Activated CD8-positive, alpha-beta memory T cell treated with anti-CD3 and anti-CD28 coated beads, Interleukin-2, amount 50 U/mL, for 48 hours (primary cell): ENCODE results near the gene KPNA1.
"Not testable (repeated sequence)": the region's sequence is repeated elsewhere in the genome, so short reads cannot be mapped to it uniquely, and the experiment has no call there.

Source experiments
- DNase-seq: peaks from one replicate; pipeline ENCODE4 v3.0.0-alpha.2; 2020

The KPNA1 gene

DNA sequence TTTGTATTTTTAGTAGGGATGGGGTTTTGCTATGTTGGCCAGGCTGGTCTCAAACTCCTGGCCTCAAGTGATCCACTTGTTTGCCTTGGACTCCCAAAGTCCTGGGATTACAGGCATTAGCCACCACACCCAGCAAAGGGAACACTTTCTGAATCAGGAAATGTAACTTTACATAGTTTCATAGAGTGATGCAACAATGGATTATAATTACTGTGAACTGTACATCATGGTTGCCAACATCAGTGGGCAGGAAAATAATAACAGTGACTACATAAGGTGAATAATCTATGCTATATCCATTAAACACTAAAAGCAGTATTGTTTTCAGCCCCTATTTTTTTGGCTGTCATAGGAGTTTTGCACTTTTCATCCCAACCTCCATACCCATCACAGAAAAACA, 5.0 kb upstream of the KPNA1 start:
- no peak for DNase-seq

DNA sequence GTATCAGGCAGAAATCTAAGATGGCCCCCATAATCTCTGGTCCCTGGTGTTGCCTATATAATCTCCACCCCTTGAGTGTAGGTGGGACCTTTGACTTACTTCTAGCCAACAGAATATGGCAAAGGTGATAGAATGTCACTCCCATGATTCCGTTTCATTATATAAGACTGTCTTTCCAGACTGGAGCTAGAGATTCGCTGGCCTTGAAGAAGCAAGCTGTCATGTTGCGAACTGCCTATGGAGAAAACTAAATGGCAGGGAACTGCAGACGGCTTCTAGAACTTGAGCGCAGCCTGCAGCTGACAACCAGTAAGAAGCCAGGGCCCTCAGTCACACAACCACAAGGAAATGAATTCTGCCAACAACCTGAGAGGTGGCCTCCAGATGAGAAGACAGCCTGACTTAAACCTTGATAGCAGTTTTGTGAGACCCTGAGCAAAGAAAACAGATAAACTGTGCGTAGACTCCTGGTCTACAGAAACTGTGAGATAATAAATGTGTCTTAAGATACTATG, 2.2 kb upstream of the KPNA1 start:
- no peak for DNase-seq

DNA sequence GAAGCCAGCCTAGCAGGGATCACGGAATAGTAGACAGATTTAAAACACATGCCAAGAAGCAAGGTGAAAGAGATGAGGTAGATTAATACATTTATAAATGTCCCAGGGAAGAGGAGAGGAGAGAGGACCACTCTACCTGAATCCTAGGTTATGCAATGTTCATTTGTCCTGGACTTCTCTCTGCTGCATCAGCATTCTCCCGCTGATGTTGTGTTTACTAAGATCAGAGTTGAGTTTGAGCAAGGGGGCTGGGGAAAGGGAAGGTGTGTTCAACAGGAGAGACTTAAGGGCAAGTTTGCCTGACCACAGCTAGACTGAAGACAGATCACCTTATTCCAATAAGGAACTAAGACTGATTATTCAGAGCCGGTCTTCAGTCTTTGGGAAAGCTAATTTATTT, 1.1 kb upstream of the KPNA1 start:
- no peak for DNase-seq

DNA sequence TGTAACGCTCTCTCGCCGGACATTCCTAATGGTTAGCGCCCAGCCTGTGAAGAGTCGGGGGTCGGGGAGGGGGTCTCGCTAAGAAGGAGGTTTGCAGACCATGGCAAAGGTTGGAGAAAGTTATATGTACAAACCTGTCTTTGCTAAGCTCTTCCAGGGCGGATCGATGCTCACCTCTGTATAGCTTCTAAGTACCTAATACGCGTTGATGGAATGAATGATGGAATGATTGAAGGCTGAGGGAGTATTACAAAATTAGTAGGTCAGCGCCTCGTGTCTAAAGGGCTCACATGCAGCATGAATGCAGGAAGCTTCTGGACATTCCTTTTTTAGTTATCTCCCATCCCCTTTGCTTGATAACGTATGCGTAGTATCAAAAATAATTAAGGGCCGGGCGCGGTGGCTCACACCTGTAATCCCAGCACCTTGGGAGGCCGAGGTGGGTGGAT, 305 bp upstream of the KPNA1 start:
- DNase-seq: no peak

DNA sequence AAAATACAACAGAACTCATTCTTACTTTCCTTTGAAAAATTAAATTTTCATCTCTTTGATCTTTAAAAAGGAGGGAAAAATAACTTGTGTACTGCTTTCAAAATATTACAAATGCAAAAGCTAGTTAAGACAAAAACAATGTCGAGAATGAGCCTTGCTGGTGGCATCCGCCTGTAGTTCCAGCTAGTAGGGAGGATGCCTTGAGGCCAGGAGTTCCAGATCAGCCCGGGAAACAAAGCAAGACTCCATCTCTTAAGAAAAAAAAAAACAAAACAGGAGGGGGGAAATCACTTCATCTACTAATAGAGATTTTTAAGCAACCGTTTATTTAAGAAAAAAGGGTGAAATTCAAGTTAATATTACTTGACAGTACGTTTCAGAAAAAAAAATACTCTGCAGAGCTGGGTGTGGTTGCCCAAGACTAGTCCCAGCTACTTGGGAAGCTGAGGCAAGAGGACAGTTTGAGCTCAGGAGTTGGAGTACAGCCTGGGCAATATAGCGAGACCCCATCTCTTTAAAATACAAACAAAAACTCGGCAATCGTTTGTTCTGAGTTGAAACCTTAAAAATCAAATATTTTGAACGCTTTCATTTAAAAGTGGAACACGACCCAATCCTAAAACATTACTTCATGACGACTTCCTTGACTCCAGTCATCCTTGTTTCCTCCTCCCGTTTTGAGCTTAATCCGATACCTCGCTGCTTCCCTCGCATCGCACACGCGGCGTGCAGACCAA, 1.2 kb downstream of the KPNA1 start:
- no peak for DNase-seq

DNA sequence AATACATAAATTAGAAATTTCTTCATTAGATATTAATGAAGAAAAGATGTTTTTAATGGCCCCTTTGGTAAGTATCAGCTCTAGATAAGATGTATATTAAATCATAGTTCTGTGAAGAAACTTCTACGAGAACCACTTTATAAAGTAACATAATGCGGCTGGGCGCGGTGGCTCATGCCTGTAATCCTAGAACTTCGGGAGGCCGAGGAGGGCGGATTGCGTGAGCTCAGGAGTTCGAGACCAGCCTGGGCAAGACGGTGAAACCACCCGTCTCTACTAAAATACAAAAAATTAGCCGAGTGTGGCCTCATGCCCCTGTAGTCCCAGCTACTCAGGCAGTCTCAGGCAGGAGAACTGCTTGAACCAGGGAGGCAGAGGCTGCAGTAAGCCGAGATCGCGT, 2.5 kb downstream of the KPNA1 start:
- no peak for DNase-seq

DNA sequence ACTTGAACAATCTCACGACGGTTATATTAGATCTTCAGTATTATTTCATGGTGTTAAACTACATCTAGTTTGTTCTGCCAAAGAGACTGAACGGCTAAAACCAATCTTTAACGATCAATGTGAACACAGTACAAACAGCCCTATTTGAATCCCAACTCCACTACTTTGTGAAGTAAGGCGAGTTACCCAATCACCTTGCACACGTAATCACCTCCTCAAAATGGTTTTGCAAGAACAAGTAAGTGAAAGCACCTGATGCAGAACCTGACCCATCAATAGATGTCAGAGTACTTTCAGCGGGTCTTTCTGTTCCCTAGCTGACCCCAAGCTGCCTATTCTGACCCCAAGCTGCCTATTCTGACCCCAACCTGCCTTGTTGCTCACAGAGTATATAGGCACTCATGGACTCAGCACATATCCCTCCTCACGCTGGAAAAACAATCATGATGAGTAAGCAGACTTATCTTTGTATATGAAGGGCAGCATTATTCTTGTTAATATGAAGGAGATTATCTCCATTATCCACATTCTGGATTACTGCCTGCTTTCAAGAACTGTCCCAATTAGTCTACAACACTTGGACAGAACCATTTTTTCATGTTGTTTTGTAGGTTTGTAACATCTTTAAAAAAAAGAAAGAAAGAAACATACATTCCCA, 3.7 kb downstream of the KPNA1 start:
- DNase-seq: no peak

DNA sequence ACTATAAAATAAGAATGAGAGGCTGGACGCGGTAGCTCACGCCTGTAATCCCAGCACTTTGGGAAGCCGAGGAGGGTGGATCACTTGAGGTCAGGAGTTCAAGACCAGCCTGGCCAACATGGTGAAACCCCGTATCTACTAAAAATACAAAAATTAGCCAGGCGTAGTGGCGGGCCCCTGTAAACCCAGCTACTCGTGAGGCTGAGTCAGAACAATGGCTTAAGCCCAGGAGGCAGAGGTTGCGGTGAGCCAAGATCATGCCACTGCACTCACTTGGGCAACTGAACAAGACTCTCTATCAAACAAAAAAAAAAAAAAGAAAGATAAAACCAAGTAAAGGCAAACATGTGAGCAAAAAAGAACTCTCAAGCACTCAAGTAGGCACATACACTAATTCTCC, 5.8 kb downstream of the KPNA1 start:
- not testable (repeated sequence) for DNase-seq

DNA sequence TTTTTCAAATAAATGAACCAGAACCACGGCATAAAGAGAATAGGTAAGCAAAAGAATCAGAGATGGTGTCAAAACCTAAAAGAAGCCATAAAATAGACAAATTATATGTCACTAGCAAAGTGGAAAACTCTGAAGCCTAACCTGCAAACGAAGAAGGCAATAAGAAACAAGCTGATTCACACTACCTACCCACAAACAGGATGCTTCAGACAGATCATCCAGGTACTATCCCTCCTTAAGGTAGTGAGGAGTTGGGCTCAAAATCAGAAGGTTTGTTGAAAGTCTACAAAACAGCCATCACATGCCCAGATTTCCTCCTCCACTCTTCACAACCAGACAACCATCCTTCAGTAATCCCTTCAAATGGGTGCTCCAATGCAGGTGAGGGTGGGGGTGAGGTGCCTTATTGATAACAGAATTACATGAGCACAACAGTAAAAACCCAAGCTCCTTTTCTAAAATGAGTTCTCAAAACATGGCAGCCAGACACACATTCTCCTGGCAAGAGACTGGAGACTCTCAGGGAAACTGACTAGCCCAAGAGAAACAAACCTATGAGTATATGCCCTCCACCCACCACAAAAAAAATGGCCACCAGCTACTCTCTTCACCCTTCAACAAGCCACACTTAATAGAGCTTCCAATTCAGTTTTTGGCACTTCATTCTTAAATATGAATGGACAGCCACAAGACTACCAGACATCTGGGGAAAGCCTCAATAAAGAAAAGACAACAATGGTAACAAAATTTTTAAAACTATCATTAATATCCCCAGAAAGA, 6.4 kb downstream of the KPNA1 start:
- no peak for DNase-seq

DNA sequence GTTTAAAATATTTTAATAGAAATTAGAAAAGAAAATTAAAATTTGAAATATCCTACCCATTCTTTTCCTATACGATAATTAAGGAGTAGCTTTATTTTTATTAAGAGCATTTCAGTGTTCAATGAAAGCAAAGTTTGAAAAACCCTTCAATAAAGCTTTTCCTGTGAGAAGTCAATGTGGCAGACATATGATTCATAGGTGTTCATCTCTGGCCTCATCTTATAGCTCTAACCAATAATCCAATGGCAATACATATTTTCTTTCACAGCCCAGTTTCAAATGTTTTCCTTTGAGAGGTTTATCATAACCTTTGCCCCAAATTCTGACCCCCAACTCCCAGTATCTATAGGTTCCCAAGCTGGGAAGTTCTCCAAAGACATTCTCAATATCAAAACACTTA, 8.3 kb downstream of the KPNA1 start:
- DNase-seq: no peak

DNA sequence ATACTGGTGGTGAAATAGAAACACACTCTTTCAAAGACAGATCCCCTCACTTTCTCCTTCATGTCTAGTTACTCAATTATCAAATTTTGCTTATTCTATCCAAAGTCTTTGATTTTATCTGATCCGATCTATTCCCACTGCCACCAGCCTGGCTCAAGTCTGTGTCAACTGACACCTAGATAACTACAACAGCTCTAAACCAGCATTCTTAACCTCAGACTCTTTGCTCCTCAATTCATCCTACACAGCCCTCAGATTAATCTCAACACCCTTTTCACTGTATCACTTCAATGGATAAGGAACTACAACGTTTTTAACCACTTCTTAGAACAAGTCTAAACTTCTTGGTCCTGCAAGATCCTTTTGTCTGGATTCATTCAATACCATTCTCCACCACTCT, 9.1 kb downstream of the KPNA1 start:
- no peak for DNase-seq

DNA sequence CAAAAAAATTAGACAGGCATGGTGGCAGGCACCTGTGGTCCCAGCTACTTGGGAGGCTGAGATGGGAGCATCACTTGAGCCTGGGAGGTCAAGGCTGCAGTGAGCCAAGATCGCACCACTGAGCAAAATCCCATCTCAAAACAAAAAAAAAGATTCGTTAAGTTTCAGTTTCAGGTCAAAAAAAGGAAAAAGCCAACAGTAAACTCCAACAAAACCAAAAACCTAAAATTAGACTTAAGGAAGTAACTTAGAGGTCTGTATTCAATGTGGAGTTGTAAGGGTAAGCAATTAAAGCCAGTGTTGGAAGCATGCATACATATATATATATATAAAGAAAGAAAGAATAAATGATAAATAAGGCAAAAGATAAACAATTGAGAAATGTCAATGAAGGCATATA, 11.8 kb downstream of the KPNA1 start:
- DNase-seq: no peak

DNA sequence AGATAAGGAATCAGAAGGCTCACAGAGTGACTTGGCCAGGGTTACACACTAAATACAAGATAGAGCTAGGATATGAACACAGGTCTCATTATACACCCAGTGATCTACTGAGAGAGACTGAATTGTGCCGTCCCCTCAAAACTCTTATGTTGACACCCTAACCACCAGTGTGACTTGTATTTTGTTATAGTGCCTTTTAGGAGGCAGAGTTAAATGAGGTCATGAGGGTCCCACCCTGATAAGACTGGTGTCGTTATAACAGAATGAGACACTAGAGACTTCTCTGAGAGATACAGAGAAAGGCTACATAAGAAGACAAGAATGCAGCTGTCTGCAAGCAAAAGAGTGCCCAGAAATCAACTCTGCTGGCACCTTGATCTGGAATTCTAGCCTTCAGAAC, 12.6 kb downstream of the KPNA1 start:
- no peak for DNase-seq

DNA sequence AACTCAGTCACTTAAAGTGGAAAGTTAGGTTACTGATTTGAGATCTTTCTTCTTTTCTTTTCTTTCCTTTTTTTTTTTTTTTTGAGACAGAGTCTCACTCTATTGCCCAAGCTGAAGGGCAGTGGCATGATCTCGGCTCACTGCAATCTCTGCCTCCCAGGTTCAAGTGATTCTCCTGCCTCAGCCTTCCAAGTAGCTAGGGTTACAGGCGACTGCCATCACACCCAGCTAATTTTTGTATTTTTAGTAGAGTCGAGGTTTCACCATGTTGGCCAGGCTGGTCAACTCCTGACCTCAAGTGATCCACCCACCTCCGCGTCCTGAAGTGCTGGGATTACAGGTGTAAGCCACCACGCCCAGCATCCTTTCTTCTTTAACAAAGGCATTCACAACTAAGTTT, 13.8 kb downstream of the KPNA1 start:
- not testable (repeated sequence) for DNase-seq

DNA sequence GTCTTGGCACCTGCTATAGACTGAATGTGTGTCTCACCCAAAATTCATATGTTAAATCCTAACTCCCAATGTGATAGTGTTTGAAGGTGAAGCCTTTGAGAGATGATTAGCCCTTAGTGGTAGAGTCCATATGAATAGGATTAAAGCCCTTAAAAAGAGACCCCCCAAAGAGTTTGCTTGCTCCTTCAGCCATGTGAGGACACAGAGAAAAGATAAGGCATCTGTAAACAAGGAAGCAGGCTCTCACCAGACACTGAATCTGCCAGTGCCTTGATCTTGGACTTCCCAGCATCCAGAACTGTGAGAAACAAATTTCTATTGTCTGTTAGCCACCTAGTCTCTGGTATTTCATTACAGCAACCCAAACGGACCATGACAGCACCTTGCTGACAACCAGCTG, 16.6 kb downstream of the KPNA1 start:
- no peak for DNase-seq

DNA sequence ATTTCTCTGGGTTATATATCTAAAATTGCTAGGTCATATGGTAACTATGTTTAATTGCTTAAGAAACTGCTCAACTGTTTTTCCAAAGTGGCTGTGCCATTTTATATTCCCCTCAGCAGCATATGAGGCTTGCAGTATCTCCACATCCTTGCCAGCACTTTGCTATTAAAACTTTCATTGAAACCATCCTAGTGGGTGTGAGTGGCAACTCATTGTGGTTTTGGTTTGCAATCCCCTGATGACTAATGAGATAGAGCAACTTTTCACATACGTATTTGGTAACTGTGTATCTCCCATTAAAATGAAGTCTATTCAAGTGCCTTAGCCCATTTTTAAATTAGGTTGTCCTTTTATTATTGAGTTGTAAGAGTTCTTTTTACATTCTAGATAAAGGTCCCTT, 17.3 kb downstream of the KPNA1 start:
- no peak for DNase-seq

DNA sequence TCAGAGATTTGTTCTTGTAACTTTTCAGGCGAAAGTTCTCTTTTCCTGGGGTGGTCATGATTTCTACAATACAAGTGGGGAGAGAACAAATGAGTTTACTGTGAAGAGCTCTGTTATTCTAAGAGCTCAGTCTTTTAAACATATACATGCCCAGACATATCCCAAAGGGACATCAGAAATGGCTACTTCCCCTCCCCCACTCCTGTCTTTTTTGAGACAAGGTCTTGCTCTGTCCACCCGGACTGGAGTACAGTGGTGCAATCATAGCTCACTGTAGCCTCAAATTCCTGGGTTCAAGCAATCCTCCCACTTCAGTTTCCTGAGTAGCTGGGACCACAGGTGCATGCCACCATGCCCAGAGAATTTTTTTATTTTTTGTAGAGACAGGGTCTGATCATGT, 18.2 kb downstream of the KPNA1 start:
- no peak for DNase-seq

DNA sequence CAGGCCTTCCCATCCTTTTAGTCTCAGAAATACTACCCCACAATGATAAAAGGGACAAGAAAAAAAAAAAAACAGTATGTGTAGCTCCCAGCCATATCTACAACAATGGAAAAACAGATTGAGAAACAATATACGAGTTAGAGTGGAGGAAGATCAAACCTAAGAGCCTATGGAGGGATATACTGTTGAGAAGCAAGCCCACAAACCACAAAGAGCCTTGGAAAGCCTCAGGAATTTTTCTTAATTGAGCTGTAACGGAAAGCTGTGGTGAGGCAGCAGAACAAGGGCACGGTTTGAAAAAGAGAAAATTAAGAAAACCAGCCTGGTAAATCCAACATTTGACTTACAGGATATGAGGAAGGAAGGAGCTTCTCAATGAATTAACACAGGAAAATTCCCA, 21.4 kb downstream of the KPNA1 start:
- no peak for DNase-seq

DNA sequence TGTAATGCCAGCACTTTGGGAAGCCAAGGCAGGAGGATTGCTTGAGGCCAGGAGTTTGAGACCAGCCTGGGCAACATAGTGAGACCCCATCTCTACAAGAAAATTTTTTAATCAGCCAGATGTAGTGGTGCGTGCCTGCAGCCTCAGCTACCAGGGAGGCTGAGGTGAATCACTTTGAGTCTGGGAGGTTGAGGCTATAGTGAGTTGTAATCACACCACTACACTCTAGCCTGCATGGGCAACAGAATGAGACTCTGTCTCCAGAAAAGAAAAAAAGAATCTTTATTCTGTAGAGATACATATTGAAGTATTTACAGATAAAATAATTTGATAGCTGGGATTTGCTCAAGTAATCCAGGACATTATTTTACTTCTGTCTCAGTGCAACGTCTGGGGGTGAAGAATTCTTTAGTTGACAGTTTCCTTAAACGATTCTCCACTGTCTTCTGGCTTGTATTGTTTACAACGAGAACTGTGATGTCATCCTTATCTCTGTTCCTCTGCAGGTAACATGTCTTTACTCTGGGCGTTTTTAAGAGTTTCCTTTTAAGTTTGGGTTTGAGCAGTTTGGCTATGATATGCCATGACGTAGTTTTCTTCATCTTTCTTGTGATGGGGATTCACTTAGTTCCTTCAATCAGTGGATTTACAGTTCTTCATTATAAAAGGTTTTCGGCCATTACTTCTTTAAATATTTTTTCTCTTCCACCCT, 26.3 kb downstream of the KPNA1 start:
- no peak for DNase-seq

DNA sequence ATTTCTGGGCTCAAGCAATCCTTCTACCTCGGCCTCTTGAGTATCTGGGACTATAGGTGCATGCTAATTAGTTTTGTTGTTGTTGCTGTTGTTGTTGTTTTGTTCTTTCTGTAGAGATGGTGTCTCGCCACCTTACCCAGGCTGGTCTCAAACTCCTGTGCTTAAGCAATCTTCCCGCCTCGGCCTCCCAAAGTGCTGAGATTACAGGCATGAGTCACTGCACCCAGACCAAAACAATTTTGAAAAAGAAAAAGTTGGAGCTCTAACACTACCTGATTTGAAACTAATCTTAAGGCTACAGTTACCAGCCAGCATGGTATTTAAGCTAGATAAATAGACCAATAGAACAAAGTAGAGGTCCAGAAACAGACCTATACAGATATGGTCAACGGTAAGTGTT, 29.8 kb downstream of the KPNA1 start:
- no peak for DNase-seq

DNA sequence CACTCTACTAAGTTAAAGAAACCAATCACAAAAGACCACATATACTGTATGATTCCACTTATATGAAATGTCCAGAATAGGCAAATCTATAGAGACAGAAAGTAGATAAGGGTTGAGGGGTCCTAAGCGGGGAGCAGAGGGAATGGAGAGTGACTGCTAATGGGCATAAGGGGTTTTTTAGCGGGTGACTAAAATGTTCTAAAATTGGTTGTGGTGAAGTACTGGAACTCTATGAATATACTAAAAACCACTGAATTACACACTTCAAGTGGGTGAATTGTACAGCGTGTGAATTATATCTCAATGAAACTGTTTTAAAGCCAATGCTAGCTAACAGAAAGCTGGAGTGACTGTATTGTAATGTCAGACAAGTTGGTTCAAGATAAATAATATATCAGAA, 33.3 kb downstream of the KPNA1 start:
- no peak for DNase-seq

DNA sequence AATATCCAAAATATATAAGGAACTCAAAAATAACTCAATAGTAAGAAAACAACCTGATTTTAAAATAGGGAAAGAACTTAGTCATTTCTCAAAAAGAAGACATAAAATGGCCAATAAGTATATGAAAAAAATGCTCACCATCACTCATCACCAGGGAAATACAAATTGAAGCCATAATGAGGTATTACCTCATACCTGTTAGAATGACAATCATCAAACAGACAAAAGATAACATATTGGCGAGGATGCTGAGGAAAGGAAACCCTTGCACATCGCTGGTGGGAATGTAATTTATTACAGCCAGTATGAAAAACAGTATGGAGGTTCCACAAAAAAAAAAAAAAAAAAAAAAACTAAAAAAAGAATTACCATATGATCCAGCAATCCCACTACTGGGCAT, 38.2 kb downstream of the KPNA1 start:
- DNase-seq: no peak

DNA sequence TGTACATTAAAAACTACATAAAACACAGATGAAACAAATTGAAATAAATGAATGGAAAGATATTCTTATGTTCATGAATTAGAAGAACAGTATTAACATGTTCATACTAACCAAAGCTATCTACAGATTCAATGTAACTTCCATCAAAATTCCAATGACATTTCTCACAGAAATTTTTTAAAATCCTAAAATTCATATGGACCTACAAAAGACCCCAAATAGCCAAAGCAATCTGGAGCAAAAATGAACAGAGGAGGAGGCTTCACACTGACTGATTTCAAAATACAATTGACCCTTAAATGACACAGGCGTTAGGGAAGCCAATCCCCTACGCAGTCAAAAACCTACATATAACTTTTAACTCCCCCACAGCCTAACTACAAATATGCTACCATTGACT, 39.4 kb downstream of the KPNA1 start:
- DNase-seq: no peak
